ENCODE results near the gene CDO1. TPM values are rescaled to one million over a fixed set of nuclear protein-coding genes. Genes with fewer than 3 reads are reported as not detected.

CDO1 gene
- total RNA-seq, 1 donor from 2014 or later: 13.1 TPM

DNA sequence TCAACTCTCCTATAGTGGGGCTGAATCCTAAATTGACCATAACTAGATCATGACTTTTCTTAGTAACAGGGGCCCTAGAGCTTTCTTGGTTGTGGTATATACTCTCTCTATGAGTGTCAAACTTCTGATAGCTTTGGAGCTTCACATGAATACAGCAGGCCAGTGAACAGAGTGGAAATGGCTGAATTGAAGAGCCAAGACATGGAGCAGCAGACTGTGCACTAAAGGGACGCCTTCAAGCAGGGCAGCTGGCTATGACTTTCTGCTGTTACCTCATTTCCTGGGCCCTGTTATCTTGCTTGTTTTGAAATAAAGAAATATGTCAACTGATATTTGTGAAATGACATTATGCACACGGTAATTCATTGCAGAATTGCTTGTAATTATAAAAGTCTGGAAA lies 16.4 kb downstream of the CDO1 start:
- Mint-ChIP-seq H3K4me1 (peaks cover 2% of the 10 kb centered on the region), H3K36me3 (peaks cover 3% of the 10 kb centered on the region), H3K27ac (no peak overlapping the region), H3K9me3 (no peaks in the 10 kb centered on the region), H3K27me3 (ENCODE audit: low read depth) (no peaks in the 10 kb centered on the region), H3K4me3 (no peak overlapping the region)
- TF ChIP-seq, protein P1, sequence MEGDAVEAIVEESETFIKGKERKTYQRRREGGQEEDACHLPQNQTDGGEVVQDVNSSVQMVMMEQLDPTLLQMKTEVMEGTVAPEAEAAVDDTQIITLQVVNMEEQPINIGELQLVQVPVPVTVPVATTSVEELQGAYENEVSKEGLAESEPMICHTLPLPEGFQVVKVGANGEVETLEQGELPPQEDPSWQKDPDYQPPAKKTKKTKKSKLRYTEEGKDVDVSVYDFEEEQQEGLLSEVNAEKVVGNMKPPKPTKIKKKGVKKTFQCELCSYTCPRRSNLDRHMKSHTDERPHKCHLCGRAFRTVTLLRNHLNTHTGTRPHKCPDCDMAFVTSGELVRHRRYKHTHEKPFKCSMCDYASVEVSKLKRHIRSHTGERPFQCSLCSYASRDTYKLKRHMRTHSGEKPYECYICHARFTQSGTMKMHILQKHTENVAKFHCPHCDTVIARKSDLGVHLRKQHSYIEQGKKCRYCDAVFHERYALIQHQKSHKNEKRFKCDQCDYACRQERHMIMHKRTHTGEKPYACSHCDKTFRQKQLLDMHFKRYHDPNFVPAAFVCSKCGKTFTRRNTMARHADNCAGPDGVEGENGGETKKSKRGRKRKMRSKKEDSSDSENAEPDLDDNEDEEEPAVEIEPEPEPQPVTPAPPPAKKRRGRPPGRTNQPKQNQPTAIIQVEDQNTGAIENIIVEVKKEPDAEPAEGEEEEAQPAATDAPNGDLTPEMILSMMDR (IDR thresholded peaks at IDR 0.05; ENCODE audit: unreplicated experiment): no peak
- DNase-seq (ENCODE audit: low spot score in 2 of 2, unreplicated experiment in 2 of 2): no peak

DNA sequence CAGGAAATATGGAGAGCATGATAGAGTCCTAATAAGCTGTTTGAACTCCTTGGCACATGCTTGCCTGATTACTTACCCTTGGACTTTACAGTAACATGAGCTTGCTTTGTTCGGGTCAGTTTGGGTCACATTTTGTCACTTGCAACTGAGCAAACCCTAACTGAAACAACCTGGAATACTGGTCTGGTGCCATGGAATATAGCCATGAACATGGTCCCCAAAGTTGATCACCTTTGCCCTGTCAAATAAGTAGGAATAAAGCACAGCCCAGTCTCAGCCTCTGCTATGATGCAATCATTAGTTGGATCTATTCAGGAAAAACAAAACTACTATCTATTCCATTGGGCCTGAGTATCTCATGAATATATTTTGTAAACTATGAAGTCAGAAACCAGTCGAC lies 18.2 kb downstream of the CDO1 start:
- no peak for DNase-seq (ENCODE audit: low spot score in 2 of 2, unreplicated experiment in 2 of 2)
- TF ChIP-seq, protein P1 (IDR thresholded peaks at IDR 0.05; ENCODE audit: unreplicated experiment): no peak
- Mint-ChIP-seq H3K4me1 (no peaks in the 10 kb centered on the region), H3K4me3 (no peak overlapping the region), H3K36me3 (no peaks in the 10 kb centered on the region), H3K27me3 (ENCODE audit: low read depth) (no peaks in the 10 kb centered on the region), H3K9me3 (no peaks in the 10 kb centered on the region), H3K27ac (no peak overlapping the region)

DNA sequence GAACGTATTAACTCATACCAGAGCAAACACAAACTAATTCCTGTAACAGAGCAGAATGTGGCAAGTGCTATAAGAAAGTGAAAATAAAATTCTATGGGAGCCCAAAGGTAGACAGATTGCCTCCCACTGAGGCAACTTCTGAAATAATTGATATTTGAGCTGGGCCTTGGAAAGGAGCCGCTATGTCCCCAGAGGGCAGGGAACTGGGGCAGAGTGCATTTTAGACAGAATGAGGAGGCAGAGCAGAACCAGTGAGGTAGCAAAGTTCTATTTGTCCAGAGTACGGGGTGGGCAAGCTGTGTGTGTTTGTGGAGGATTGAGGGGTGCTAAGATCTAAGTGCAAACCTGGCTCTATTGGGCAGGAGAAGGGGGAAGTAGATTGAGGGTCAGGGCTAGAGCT lies 19.8 kb downstream of the CDO1 start:
- no peaks in the 10 kb centered on the region for H3K36me3 Mint-ChIP-seq
- DNase-seq (ENCODE audit: low spot score in 2 of 2, unreplicated experiment in 2 of 2): no peak
- H3K27ac Mint-ChIP-seq: no peak overlapping the region
- H3K4me1 Mint-ChIP-seq: no peaks in the 10 kb centered on the region
- H3K4me3 Mint-ChIP-seq: no peak overlapping the region
- TF ChIP-seq, protein P1 (IDR thresholded peaks at IDR 0.05; ENCODE audit: unreplicated experiment): no peak
- no peaks in the 10 kb centered on the region for H3K9me3 Mint-ChIP-seq
- peaks cover 5% of the 10 kb centered on the region for H3K27me3 Mint-ChIP-seq (ENCODE audit: low read depth)

DNA sequence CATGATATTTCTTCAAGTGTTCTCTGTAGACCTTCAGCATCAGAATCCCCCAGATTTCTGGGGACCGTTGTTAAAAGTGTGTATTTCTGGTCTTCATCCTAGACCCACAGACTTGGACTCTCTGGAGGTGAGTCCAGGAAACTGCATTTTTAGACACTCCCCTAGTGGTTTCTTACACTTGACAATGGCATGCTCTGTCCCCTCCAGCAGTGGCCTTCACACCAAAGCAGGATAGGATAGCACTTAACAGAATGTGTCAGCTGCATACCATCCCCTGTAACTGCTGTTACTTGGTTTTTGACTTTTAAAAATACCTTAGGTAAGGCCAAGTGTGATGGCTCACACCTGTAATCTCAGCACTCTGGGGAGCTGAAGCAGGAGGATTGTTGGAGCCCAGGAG lies 20.8 kb downstream of the CDO1 start:
- H3K4me1 Mint-ChIP-seq: no peaks in the 10 kb centered on the region
- H3K36me3 Mint-ChIP-seq: no peaks in the 10 kb centered on the region
- H3K9me3 Mint-ChIP-seq: no peaks in the 10 kb centered on the region
- no peak overlapping the region for H3K27ac Mint-ChIP-seq
- no peak overlapping the region for H3K4me3 Mint-ChIP-seq
- TF ChIP-seq, protein P1 (IDR thresholded peaks at IDR 0.05; ENCODE audit: unreplicated experiment): no peak
- peaks cover 11% of the 10 kb centered on the region for H3K27me3 Mint-ChIP-seq (ENCODE audit: low read depth)
- DNase-seq (ENCODE audit: low spot score in 2 of 2, unreplicated experiment in 2 of 2): no peak

DNA sequence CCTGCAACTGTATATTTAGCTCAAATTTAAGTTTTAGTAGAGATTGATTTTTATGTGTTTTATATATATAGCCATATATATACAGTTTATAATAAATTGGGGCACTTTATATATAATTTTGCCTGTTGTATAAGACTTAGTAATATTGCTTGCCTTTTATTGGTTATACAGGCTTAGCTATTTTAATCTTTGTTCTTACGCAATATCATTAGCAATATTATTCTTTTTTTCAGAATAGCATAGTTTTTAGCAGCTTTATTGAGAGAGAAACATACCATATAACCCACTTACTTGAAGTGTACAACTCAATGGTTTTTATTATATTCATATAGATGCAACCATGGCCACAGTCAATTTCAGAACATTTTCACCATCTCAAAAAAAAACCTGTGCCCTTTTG lies 28.0 kb downstream of the CDO1 start:
- TF ChIP-seq, protein P1 (IDR thresholded peaks at IDR 0.05; ENCODE audit: unreplicated experiment): no peak
- no peak for DNase-seq (ENCODE audit: low spot score in 2 of 2, unreplicated experiment in 2 of 2)
- Mint-ChIP-seq H3K36me3 (no peaks in the 10 kb centered on the region), H3K9me3 (no peaks in the 10 kb centered on the region), H3K27me3 (ENCODE audit: low read depth) (peaks cover 13% of the 10 kb centered on the region), H3K4me1 (peaks cover 4% of the 10 kb centered on the region), H3K4me3 (no peak overlapping the region), H3K27ac (no peak overlapping the region)

DNA sequence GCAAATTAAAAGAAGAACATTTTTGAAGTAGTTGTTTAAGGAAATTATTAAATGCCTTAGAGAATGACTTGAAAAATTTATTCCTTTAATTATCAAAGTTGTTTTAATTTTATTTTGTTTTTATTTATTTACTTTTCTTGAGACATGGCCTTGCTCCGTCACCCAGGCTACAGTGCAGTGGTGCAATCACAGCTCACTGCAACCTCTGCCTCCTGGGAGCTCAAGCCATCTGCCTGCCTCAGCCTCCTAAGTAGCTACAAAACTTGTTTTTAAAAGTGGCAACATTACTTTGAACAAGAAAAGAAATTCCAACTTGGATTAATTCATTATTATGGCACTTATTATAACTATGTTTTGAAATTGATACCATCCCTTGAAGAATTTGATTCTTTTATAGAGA lies 29.0 kb downstream of the CDO1 start:
- no peak for DNase-seq (ENCODE audit: low spot score in 2 of 2, unreplicated experiment in 2 of 2)
- Mint-ChIP-seq H3K4me3 (no peak overlapping the region), H3K36me3 (no peaks in the 10 kb centered on the region), H3K4me1 (peaks cover 4% of the 10 kb centered on the region), H3K9me3 (no peaks in the 10 kb centered on the region), H3K27me3 (ENCODE audit: low read depth) (peaks cover 9% of the 10 kb centered on the region), H3K27ac (no peak overlapping the region)
- TF ChIP-seq, protein P1 (IDR thresholded peaks at IDR 0.05; ENCODE audit: unreplicated experiment): no peak
